ENCODE measurements around the gene NAA16. TPM values are rescaled to one million over a fixed set of nuclear protein-coding genes. Genes with fewer than 3 reads are reported as not detected.

Gene NAA16
- total RNA-seq, 6 experiments from 2014 or later, result 5.0 to 9.9 (median 7.6) TPM

GRCh38 chr13:41313117-41313516 lies 2.0 kb downstream of the NAA16 start:
- H3K4me1 ChIP-seq, result peaks cover 0 to 17% (median under 1%) of the 10 kb centered on the region in 4 donors
- no peaks in the 10 kb centered on the region for H3K9me3 ChIP-seq
- TF ChIP-seq POLR2A (IDR thresholded peaks at IDR 0.05), result no peak
- TF ChIP-seq, protein P1, sequence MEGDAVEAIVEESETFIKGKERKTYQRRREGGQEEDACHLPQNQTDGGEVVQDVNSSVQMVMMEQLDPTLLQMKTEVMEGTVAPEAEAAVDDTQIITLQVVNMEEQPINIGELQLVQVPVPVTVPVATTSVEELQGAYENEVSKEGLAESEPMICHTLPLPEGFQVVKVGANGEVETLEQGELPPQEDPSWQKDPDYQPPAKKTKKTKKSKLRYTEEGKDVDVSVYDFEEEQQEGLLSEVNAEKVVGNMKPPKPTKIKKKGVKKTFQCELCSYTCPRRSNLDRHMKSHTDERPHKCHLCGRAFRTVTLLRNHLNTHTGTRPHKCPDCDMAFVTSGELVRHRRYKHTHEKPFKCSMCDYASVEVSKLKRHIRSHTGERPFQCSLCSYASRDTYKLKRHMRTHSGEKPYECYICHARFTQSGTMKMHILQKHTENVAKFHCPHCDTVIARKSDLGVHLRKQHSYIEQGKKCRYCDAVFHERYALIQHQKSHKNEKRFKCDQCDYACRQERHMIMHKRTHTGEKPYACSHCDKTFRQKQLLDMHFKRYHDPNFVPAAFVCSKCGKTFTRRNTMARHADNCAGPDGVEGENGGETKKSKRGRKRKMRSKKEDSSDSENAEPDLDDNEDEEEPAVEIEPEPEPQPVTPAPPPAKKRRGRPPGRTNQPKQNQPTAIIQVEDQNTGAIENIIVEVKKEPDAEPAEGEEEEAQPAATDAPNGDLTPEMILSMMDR (IDR thresholded peaks at IDR 0.05), result no peak
- no peaks in the 10 kb centered on the region for H3K27me3 ChIP-seq
- ATAC-seq, result no peak
- no peaks in the 10 kb centered on the region for H3K36me3 ChIP-seq
- 38% methylated on average over 5 of the region's 5 CpGs for WGBS (ENCODE audit: insufficient coverage, low coverage, low lambda C conversion rate, missing lambda C conversion rate)
- no peak overlapping the region for H3K27ac ChIP-seq
- H3K4me3 ChIP-seq, result peak overlapping the region in 1 of 3 donors; percentile 96
- intact Hi-C loops (cut with DNase I), result no loop called here
- DNase-seq, result no peak

- Histone ChIP-seq H3K36me3 (no peaks in the 10 kb centered on the region), H3K27me3 (no peaks in the 10 kb centered on the region), H3K9me3 (no peaks in the 10 kb centered on the region), H3K4me3 (no peak overlapping the region), H3K27ac (no peak overlapping the region), H3K4me1 (peaks cover 0 to 23% (median 3%) of the 10 kb centered on the region in 4 donors)
- TF ChIP-seq, protein P1 (IDR thresholded peaks at IDR 0.05), result no peak
- no peak for TF ChIP-seq POLR2A (IDR thresholded peaks at IDR 0.05)
- ATAC-seq, result no peak
- intact Hi-C loops (cut with DNase I), result no loop called here
- DNase-seq, result no peak
- WGBS (ENCODE audit: insufficient coverage, low coverage, low lambda C conversion rate, missing lambda C conversion rate), result 69% methylated on average over 2 of the region's 6 CpGs
Measured at GRCh38 chr13:41313659-41314197, 2.7 kb downstream of the NAA16 start.

DNA sequence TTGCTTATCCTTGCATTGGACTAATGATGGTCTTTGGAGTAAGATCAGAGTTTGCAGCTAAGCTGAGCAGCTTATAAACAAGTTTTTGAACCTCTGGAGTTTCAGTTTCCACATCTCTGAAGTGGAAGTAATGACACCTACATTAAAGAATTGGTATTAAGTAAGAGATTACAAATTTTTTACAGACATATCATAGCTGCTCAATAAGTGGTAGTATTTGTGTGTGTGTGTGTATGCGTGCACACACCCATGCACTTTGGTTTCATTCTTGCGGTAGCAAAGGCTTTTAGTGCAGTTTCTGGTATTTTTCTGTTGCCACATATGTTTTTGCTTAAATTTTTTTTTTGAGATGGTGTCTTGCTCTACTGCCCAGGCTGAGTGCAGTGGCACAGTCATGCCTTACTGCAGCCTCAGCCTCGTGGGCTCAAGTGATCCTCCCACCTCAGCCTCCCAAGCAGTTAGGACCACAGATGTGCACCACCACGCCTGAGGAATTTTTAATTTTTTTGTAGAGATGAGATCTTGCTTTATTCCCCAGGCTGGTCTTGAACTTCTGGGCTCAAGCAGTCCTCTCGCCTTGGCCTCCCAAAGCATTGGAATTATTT lies 4.5 kb downstream of the NAA16 start:
- Histone ChIP-seq H3K27me3 (no peaks in the 10 kb centered on the region), H3K4me1 (peaks cover 0 to 26% (median 3%) of the 10 kb centered on the region in 4 donors), H3K36me3 (no peaks in the 10 kb centered on the region), H3K4me3 (no peak overlapping the region), H3K27ac (no peak overlapping the region), H3K9me3 (no peaks in the 10 kb centered on the region)
- DNase-seq, result no peak
- no peak for TF ChIP-seq POLR2A (IDR thresholded peaks at IDR 0.05)
- TF ChIP-seq, protein P1 (IDR thresholded peaks at IDR 0.05), result no peak
- WGBS (ENCODE audit: insufficient coverage, low coverage, low lambda C conversion rate, missing lambda C conversion rate), result 94% methylated on average over 5 of the region's 5 CpGs
- ATAC-seq, result no peak
- intact Hi-C loops (cut with DNase I), result no loop called here

DNA sequence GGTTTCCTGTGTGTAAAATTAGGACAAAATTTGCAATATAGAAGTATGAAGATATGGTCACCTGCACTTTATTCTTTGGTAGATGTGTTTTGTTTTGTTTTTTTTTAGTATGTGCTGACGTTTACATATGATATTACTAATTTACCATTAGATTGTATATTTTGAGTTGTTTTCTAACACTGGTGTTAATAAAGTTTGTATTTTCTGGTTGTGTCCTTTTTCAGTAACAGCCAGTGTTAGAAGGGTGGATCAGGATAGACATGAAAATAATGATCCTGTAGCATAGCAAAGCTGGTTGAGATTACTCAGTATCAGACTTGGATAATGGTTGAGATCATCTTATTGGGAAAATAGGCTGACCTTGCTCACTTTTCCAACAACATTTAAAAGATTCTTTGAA lies 6.2 kb downstream of the NAA16 start:
- Histone ChIP-seq H3K9me3 (no peaks in the 10 kb centered on the region), H3K36me3 (no peaks in the 10 kb centered on the region), H3K4me1 (peaks cover 0 to 26% (median 3%) of the 10 kb centered on the region in 4 donors), H3K27me3 (no peaks in the 10 kb centered on the region), H3K27ac (no peak overlapping the region), H3K4me3 (no peak overlapping the region)
- DNase-seq (no peak), ATAC-seq (no peak)
- intact Hi-C loops (cut with DNase I), result no loop called here
- TF ChIP-seq, protein P1 (IDR thresholded peaks at IDR 0.05), result no peak
- TF ChIP-seq POLR2A (IDR thresholded peaks at IDR 0.05), result no peak
- WGBS (ENCODE audit: insufficient coverage, low coverage, low lambda C conversion rate, missing lambda C conversion rate), result 92% methylated on average over 1 of the region's 1 CpG
